Left renal cortex interstitium (tissue), 4 donors: ENCODE results near the gene VWA2. TPM values are rescaled to one million over a fixed set of nuclear protein-coding genes. Genes with fewer than 3 reads are reported as not detected.

Experiments used
- DNase-seq, 4 donors: peaks; one replicate each; pipeline ENCODE4 v3.0.0-alpha.2; 2013; ENCODE audit warnings: low read depth in 4 of 4, low spot score in 2 of 4, missing footprints in 1 of 4
- polyA plus RNA-seq, 4 donors: library from polyadenylated mRNA; unstranded; fragments of 120-200 nt; gene quantifications; one replicate each; pipeline ENCODE4 v1.2.1, GENCODE V29; 2013; ENCODE audit not compliant: insufficient read length in 4 of 4

VWA2 gene
- polyA plus RNA-seq, 4 donors, result 2.0 to 3.2 (median 2.5) TPM

DNA sequence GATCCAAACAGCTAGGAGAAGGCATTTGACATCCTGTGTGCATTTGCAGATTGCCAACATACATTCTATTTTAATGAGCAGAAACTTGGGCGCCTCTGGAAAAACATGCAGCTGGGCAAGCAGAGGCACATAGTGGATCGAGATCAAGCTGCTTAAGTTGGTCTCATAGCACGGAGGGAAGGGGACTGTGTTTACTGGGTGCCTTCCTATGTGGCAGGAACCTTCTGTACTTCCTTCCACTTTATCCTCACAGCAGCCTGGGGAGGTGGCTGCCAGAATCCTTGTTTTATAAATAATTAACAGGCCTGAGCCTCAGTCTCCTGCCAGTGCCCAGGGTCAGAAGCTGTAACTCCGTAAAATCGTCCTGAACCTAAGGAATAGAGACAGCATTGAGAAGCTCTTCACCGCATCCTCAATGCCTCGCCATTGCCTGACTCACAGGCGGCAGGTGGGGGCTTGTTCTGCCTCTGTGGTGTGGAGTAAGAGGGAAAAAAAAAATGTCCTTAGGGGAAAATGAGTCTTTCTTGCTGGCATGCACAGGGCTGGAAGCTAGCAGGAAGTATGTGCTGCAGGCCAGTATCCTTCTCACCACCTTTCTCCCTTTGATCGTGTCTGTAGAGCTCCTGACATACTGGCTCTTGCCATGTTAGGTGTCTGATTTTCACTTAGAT is 6.2 kb downstream of the VWA2 start:
- DNase-seq, result no peak

DNA sequence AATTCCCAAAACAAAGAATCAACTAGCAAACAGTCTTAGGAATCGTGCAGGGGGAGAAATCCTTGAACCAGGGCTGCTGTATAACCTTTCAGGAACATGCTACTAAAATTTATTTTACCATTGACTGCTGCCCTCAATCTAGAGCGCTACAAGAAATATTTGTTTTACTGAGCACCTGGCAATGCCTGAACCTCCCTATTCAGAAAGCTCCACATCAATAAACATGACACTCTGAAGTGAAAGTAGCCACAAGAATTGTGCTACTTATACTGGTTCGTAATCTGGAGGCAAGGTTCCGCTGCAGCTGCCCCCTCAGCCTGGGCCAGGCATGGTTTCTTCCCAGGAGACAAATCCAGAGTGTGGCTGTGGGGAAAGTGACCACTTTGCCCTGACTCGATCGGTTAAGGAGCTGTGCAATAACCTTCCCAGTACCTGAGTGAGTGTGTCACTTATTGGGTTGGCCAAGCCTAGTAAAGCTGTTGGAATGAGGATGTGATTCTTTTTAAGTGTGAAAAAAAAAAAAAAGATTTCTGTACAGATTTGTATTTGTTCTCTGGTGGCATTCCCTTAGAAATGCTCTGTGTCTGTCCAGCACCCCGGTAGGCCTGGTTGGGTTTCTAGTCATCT is 7.7 kb downstream of the VWA2 start:
- DNase-seq, result no peak

DNA sequence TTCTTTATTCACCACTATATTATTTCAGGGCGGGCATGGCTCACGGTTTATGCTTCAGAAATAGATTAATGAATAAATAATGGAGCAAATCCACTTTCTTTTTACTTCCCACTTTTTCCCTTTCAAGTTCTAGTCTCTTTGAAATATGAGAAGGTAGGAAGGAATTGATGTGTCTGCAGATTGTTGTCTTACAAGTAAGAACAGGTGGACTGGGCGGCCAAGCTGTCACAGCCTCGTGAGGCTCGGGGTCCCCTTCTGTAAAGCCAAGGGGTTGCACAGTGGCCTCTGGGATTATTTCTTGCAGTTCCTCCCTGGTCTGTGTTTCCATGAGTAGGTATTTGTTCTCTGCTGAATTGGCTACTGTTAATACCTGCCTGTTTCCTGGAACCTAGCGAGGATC is 11.2 kb downstream of the VWA2 start:
- no peak for DNase-seq

DNA sequence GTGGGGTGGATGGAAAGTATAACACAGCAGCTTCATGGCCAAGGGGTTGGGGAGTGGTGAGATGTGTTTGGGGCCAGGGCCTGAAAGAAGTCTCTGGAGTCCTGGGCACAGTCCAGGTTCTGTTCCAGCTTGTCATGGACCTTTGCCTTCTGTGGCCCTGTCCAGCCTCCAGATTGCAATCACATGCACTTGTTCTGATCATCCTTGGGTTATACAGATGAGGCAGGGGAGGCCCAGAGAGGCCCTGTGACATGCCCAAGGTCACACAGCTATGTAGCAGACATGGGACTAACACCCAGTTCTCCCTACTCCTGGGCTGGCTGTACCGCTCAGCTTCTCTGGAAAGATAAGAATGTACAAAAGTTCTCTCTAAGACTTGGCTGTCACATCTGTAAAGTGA is 11.7 kb downstream of the VWA2 start:
- no peak for DNase-seq

DNA sequence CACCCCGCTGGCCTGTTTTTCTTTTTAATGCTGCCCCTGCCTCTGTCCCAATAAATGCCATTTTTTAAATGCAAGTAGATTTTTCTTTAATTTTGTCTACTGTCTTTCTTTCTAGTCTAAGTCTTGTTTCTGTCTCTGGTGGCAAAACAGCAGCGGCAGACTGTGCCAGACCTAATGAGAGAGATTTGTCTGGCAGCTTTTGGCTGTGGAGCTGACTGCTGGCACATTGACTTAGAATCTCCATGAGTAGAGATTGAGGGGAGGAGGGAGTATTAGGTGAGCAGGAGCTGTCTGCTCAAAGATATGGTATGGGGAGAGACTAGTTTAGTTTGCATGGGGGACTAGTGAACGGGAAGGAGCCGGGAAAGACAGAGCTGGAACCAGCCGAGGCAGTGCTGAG is 13.0 kb downstream of the VWA2 start:
- no peak for DNase-seq

DNA sequence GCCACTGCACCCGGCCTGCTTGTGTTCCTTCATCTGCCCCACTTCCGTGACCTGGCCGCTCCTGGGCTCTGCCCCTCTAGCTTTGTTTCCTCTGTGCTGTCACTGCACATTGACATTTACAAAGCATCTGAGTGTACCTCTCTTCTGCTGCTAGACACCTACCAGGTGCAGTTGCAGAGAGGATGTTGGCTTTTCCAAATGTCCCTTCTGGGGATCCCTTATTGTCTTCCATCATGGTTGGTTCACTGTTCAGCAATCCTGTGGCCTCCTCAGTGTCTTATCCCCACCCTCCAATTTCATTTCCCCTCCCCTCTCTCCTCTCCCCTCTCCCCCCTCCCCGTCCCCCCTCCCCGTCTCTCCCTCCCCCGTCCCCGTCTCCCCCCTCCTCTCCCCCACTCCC is 13.8 kb downstream of the VWA2 start:
- no peak for DNase-seq

DNA sequence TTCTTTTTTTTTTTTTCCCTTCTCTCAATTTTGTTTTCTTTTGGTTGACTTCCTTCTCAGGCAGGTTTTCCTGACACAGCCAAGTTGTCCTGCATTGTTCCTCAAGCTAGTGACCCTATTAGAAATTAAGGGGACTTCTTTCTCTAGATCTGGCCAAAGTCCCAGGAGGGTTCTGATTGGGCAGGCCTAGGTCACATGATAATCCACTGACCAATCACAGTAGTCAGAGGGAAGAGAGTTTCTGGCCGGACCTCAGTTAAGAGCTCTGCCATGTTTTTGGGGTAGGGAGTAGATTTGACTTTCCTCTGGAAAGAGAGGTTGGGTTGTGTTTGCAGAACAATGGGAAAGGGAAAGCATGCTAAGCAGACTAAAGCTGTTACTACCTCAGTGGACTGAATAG is 16.2 kb downstream of the VWA2 start:
- no peak for DNase-seq

DNA sequence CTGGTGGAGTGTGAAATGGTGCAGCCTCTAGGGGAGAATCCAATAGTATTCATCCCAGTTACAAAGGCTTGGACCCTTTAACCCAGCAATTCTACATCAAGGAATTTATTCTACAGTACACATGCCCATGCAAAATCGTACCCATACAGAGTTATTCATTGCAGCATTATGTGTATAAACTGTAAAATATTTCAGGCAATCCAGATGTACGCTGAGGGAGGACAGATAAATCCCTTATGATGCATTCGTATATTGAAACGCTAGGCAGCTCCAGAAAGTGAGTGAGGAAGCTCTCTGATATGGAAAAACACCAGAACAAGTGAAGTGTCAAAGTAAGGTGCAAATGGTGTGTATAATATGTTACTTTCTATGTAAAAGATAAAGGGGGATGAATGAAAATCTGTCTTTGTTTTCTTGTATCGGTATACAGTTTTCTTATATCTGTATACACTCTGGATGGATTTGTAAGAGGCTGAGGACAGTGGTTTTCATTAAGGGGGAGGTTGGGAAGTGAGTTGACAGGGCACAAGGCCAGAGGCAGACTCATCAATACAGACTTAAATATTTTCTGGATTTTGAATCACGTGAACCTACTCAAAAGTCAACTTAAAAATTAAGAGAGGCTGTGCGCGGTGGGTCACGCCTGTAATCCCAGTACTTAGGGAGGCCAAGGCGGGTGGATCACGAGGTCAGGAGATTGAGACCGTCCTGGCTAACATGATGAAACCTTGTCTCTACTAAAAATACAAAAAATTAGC is 17.1 kb downstream of the VWA2 start:
- DNase-seq, result no peak

DNA sequence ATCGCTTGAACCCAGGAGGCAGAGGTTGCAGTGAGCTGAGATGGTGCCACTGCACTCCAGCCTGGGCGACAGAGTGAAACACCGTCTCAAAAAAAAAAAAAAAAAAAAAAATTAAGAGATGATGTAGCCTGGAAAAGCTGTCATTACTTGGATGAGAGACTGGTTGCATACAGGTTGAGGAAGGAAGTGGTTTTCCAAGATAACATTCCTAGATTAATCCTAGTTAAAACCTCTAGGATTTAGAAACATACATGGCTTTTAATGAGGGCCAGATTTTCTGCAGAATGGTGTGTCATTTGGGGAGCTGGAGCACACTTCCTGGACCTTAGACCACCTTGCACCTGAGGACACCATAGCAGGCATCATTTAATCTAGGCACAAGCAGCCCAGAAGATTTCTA is 17.8 kb downstream of the VWA2 start:
- no peak for DNase-seq

DNA sequence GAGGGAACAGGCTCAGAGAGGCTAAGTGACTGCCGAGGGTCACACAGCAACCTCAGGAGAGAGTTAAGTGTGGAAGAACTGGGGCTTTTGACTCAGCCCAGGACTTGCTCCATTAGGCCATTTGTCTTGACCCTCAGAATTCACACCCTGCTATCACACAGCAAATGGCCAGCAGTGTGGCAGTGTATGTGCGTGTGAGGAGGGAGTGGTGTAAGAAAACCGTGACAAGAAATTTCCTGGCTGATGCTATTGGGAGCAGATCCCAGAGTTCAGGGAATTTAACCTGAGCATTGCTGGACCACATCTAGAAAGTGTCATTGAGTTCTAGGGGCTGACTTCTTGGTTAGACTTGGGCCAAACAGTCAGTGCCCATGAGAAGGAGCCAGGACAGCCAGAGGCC is 18.4 kb downstream of the VWA2 start:
- no peak for DNase-seq

DNA sequence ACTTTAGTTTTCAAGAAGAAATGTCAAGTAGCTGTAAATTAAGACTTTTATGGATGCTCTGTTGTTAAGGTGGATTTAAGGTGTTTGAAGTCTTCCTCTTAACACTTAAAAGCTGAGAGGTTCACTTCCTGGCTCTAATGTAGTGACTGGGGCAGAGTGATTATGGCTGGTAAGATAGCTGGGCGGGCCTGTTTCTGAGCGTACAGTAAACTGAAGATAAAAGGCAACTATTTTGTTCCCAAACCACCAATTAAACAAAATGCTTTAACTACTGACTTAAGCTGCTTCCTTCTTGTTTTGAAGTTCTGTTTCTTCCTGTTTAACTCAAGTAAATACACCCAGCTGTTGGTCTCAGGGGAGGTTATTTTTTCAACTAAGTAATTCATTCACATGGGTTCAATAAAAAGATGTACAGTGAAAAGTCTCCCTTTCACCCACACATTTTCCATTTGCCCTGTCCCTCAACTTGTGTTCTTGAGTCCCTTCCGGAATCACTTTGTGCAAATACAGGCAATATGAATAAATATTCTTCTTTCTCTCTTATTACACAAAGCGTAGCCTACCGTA is 19.3 kb downstream of the VWA2 start:
- DNase-seq, result no peak

DNA sequence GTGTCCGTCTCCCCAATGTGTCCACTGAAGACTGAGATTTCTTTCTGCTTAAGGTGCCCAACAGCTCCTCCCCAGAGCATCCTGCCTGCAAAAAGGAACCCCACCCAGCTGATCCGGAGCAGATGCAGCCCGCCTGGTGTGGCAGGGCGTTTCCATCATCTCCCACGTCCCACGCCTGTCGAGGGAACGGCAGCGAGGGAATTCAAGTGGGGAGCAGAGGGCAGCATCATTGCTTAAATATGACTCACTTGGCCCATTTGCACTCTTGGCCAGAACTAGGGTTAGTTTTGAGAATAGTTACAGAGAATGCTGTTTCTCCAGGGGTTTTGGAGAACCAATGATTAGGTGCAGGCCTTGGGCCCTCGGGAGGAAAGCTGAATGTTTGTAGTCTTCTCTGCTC is 20.8 kb downstream of the VWA2 start:
- DNase-seq, result no peak

DNA sequence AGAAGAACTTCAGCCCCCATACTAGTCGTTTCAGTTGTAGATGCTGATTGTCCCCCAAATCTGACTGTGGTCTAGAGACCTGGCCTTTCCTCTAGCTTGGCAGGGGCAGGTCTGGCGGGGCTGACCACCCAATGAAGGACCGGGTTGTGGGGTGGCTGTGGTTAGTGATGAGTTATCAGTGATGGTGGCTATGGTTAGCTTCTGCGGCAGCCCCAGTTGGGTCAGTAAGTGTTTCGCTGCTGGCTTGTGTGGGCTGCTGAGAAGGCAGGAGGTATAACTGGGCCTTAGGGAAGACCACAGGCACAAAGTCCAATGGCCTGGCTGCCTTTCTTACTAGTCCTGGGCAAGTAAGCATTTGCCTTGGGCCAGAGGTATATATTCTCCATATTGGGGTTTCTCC is 21.3 kb downstream of the VWA2 start:
- no peak for DNase-seq

DNA sequence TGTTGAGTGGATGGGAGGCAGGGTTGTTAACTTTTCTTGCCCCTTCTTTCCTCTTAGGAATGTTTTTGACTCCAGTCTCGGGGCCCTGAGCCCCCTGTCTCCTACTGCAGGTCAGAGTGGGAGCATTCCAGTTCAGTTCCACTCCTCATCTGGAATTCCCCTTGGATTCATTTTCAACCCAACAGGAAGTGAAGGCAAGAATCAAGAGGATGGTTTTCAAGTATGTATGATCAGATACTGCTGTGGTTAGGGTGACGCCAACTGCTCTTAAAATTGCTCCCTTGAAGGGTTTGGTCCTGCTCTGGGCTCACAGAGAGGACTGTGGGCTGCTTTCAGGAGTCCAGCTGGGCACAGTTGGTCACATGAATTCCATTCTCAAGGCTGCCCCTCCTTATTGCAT is 22.0 kb downstream of the VWA2 start:
- DNase-seq, result no peak

DNA sequence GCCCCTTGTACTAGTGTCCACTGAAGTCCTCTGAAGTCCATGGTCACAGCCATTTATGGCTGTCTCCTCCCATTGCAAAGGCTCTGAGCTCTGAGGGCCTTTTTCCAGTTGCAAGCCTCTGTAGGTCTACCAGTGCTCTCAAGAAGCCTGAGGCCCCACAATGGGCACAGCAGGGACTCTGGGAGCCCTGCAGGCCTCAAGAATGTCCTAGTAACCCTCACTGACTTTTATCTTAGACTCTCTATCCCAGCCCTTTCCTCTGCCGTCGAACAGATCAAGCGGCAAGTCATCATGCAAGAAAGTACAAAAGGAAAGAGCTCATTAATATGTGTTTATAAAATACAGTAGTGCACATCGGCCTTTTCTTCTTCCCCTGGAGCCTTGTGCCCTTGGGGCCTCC is 23.4 kb downstream of the VWA2 start:
- DNase-seq, result no peak

DNA sequence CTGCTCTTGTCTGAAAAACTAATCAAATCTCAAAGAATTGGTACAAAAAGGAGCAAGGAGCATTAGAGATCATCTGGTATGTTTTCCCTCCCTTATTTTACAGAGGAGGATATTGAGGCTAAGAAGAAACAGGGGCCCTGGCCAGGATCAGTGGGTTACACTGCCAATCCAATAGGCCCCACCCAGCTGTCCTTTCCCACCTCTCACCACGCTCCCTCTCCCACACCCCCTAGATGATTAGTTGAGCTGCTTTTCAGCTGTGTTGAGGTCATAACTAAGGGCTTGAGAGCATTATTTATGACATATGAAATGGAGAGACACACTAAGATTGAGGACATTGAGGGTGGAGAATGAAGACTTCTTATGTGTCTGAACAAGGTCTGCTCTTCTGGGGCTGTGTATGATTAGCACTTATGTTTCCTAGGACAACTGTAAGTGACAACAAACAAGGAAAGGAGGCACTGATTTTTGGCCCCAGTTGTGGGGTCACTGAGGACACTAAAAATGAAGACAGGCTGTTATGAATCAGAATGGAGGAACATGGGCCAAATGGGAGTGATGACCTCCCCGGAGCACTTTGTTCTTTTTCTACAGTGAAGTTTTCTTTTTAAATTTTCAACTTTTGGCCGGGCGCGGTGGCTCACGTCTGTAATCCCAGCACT is 26.5 kb downstream of the VWA2 start:
- DNase-seq, result no peak

DNA sequence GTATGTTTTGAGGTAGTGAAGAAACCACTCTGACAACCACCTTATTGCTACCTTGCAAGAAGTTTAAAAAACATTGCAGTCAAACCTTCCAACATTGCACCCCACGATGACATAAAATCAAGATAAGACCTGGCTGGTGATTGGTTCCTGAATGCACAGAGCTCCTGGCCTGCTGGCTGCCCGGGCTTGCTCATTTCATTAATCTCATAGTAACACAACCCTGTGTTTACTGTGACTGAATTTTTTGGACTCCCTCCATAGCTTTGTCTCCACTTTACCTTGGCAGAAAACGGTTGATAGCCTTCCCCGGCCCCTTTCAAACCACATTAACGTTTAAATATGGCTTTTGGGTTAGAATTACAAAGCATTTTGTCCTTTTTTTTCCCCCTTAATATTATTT is 27.5 kb downstream of the VWA2 start:
- DNase-seq, result no peak

DNA sequence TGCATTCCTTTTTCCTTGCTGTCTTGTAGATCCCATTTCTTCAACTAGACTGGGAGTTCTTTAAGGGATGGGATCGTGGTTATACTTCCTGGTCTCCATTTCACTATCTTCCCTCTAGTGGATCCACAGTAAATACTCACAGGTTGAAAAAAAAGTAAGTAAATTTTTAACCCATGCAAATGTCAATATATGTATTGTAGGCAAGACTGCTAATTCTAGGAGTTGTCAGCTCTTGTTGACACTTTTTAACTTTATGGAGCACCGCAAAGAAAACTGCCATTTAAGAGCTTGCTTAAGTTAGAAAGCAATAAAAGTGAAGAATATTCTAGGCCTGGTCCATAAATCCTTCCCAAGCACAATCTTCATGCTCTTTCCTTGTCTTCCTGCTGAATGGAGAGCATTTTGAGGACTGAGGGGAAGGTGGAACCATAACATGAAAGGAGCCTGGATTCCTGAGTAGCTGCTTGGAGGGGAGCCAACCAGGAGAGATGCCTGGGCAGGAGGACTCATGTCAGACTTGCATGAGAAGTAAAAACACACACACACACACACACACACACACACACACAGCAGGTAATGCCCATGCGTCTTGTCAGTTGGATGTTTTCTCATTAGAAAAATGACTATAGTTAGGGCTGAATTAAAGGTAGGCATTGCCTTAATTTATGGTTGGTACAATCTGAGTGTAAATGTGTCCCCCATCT is 32.2 kb downstream of the VWA2 start:
- no peak for DNase-seq

DNA sequence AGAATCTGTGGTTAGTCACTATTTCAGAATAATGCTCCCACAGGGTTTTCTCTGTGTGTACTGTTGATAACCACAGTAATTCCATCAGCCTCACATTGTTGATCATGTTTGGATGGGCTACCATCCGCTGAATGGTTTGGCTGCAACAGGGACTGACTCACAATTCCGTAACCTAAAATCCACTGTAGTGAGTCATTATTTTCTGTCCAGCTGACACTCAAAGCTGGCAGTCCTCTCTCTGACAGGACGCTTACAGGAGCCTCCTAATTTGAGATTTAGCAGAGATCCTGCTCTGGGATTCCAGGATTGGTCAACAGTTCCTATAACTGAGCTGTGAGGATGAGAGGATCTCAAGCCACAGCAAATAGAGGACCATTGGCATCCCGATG is 32.7 kb downstream of the VWA2 start:
- no peak for DNase-seq

DNA sequence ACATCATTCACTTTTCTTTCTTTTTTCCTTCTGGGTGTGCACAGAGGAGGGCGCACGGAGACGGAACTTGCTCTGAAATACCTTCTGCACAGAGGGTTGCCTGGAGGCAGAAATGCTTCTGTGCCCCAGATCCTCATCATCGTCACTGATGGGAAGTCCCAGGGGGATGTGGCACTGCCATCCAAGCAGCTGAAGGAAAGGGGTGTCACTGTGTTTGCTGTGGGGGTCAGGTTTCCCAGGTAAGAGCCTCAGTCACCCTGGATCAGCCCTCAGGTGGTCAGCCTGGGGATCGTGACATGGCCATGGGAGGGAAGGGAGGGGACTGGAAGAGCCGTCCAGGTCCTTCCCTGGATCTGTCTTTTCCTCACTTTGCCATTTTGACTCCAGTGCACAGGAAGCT is 33.6 kb downstream of the VWA2 start:
- DNase-seq, result no peak

DNA sequence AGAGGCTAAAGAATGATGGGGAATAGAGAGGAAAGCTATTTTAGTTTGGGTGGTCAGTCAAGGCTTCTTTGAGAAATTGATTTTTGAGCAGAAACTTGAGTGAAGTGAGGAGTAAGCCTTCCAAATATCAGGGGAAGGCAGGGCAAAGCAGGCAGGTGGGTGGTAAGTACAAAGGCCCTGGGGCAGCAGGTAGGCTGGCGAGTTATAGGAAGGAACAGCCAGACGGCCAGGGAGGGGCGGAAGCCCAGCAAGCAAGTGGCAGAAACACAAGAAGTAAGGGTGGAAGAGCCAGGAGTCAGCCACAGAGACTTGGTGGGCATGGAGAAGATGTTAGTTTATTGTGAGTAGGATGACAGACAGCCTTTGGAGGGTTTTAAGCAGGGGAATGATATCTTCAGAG is 34.9 kb downstream of the VWA2 start:
- no peak for DNase-seq
